ENCODE results near the gene MEIOSIN. TPM values are rescaled to one million over a fixed set of nuclear protein-coding genes. Genes with fewer than 3 reads are reported as not detected.
A peak's percentile ranks its signal among the peaks of the same experiment; 100 is the strongest.

Gene MEIOSIN
- total and polyA plus RNA-seq, 2 donors from 2014 or later: not detected

DNA sequence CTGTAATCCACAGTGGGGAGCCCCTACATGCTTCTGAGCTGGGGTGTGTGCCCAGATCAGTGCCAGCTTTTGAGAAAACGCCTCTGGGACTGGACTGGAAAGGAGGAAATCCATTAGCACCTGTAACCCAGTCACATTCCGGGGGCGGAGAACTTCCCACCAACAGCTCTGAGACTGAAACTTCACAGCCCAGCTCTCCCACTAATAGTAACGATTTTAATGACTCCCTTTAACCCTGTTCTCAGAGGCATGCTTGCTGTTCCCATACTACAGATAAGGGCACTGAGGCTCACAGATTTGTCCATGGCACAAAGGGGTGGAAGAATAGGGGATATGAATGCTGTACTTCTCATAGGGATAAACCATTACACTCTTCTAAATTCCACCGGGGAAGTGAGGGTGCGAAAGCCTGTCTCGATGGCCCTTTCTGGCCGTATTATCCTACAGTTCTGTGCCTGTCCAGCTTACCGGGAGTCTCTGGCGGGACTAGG lies 3.4 kb upstream of the MEIOSIN start:
- Histone ChIP-seq H3K4me1 (ENCODE audit: control insufficient read depth in 2 of 3, insufficient read depth in 2 of 3, low read depth in 1 of 3, low read length in 3 of 3) (peaks cover 0 to 6% (median 0%) of the 10 kb centered on the region in 3 donors), H3K27ac (ENCODE audit: low read depth in 2 of 2, low read length in 2 of 2) (no peak overlapping the region), H3K9me3 (ENCODE audit: control insufficient read depth in 2 of 3, insufficient read depth in 1 of 3, low read length in 3 of 3) (no peaks in the 10 kb centered on the region), H3K4me3 (ENCODE audit: low read length in 3 of 3) (peak overlapping the region; percentile 61 to 90 (median 74)), H3K36me3 (ENCODE audit: control insufficient read depth in 2 of 3, insufficient read depth in 3 of 3, low read length in 3 of 3) (no peaks in the 10 kb centered on the region), H3K27me3 (ENCODE audit: control insufficient read depth, insufficient read depth, low read length) (no peaks in the 10 kb centered on the region), H3K9ac (ENCODE audit: low read length in 3 of 3) (peak overlapping the region; percentile 45 to 82 (median 71))
- FAIRE-seq (no peak), DNase-seq (peak in 2 of 5 donors; percentile 30 to 54)
- intact Hi-C loops (cut with DNase I): no loop called here
- TF ChIP-seq CTCF (IDR thresholded peaks at IDR 0.05; ENCODE audit: borderline replicate concordance, extremely low read depth, insufficient read depth): no peak

DNA sequence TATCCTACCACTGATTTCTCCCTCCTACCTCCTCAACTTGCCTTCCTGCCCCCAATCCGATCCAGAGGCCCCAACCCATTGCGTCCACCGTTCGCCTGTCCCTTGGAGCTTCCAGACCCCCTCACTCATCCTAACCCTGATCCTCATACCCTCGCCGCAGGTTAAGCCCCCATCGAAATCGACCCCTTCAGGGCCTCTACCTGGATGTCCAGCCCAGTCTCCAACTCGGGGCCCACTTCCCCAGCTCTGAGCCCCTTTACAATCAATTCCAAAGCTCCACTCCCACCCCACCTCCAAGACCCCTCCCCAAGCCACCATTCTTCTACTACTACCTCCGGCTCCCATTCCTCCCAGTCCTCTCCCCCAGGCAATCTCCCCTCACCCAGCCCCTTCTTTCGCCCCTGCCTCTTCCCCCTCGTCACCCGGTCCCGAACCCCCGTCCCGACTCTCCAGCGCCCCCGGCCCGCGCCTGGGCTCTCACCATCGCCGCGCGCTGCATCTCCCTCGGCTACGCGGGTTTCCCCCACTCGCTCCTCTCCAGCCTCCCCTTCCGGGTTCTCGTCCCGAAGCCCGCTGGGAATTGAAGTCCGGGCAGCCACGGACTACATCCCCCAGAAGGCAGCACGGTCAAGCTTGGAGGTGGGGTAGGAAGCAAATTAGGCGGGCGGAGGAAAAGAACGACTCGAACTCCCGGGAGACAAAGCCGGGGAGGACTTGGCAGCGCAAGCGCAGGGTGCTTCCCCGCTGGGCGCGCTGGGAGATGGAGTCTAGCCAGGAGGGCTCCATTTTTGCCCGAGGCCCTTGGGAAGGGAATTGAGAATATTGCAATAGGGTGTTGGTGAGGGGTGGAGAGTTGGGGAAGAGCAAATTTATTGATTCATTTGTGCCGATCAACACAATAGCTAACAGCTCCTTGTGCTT lies 2.6 kb upstream of the MEIOSIN start, which contains the start of gene FBXO46:
Gene FBXO46, minus strand, starts transcription at position 529 of the 921 bp plus-strand sequence. CDS start 17,401 bp downstream, outside the sequence.
- Histone ChIP-seq H3K9me3 (ENCODE audit: control insufficient read depth in 2 of 3, insufficient read depth in 1 of 3, low read length in 3 of 3) (no peaks in the 10 kb centered on the region), H3K4me1 (ENCODE audit: control insufficient read depth in 2 of 3, insufficient read depth in 2 of 3, low read depth in 1 of 3, low read length in 3 of 3) (peaks cover 0 to 6% (median 0%) of the 10 kb centered on the region in 3 donors), H3K27ac (ENCODE audit: low read depth in 2 of 2, low read length in 2 of 2) (peak within 1 kb of the TSS in 1 of 2 donors; percentile 49), H3K36me3 (ENCODE audit: control insufficient read depth in 2 of 3, insufficient read depth in 3 of 3, low read length in 3 of 3) (no peaks in the 10 kb centered on the region), H3K9ac (ENCODE audit: low read length in 3 of 3) (peak within 1 kb of the TSS; percentile 45 to 82 (median 71)), H3K4me3 (ENCODE audit: low read length in 3 of 3) (peak within 1 kb of the TSS; percentile 61 to 90 (median 74)), H3K27me3 (ENCODE audit: control insufficient read depth, insufficient read depth, low read length) (no peaks in the 10 kb centered on the region)
- intact Hi-C loops (cut with DNase I): no loop called here
- peak; percentile 14 for TF ChIP-seq CTCF (IDR thresholded peaks at IDR 0.05; ENCODE audit: borderline replicate concordance, extremely low read depth, insufficient read depth)
- peak; percentile 95 for FAIRE-seq
- peak; percentile 98 to 99 (median 99) for DNase-seq

DNA sequence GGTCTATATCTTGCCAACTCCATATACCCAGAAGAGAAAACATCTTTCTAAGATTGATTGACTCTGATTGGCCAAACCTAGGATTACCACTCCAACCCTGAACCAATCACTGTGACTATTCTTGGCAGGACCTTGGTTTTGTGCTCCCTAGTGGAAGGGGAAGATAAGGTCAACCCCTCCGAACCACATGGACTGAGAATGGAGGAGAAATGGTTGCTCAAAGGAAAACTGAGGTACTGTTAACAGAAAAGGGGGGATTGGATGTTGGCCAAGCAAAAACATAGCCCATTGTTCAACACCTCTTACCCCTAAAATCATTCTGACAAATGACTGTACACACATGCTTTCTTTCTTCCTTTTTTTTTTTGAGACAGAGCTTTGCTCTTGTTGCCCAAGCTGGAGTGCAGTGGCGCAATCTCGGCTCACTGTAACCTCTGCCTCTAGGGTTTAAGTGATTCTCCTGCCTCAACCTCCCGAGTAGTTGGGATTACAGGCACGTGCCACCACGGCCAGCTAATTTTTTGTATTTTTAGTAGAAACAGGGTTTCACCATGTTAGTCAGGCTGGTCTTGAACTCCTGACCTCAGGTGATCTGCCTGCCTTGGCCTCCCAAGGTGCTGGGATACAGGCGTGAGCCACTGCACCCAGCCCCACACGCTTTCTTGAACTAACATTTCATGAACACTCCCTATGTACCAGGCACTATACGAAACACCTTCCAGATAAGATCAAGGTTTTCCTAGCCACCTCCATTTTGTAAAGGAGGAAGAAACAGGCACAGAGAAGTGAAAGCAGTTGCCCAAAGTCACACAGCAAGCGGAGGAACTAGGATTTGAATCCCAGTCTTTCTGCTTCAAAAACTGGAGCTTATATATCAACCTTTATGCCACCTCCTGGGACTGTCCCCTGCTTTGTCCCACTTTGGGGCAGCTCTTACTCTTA lies 6.5 kb downstream of the MEIOSIN start:
- TF ChIP-seq CTCF (IDR thresholded peaks at IDR 0.05; ENCODE audit: borderline replicate concordance, extremely low read depth, insufficient read depth): no peak
- DNase-seq (no peak), FAIRE-seq (no peak)
- Histone ChIP-seq H3K9ac (ENCODE audit: low read length in 3 of 3) (no peak overlapping the region), H3K27ac (ENCODE audit: low read depth in 2 of 2, low read length in 2 of 2) (no peak overlapping the region), H3K36me3 (ENCODE audit: control insufficient read depth in 2 of 3, insufficient read depth in 3 of 3, low read length in 3 of 3) (no peaks in the 10 kb centered on the region), H3K4me3 (ENCODE audit: low read length in 3 of 3) (no peak overlapping the region), H3K9me3 (ENCODE audit: control insufficient read depth in 2 of 3, insufficient read depth in 1 of 3, low read length in 3 of 3) (no peaks in the 10 kb centered on the region), H3K27me3 (ENCODE audit: control insufficient read depth, insufficient read depth, low read length) (no peaks in the 10 kb centered on the region), H3K4me1 (ENCODE audit: control insufficient read depth in 2 of 3, insufficient read depth in 2 of 3, low read depth in 1 of 3, low read length in 3 of 3) (no peaks in the 10 kb centered on the region)
- intact Hi-C loops (cut with DNase I): no loop called here
